HepG2 (cell line): Measurements from ENCODE around the gene ATP6V1C2. TPM values are rescaled to one million over a fixed set of nuclear protein-coding genes. Genes with fewer than 3 reads are reported as not detected.

ENCODE experiments used
- ATRX ChIP-seq: sonication (generic); formaldehyde crosslinking; IDR thresholded peaks from 2 replicates; pipeline ENCODE4 v1.4.0; 2020; ENCODE audit warnings: missing genetic modification reagents, borderline replicate concordance
- CAMTA2 ChIP-seq: sonication (generic); formaldehyde crosslinking; IDR thresholded peaks from 2 replicates; pipeline ENCODE4 v1.4.0; 2020; ENCODE audit warnings: mild to moderate bottlenecking, missing genetic modification reagents, borderline replicate concordance
- FOXC1 ChIP-seq: sonication (generic); formaldehyde crosslinking; IDR thresholded peaks from 2 replicates; pipeline ENCODE4 v1.8.0; 2022; ENCODE audit warnings: mild to moderate bottlenecking, missing genetic modification reagents, borderline replicate concordance
- HNF1A ChIP-seq, 2 experiments: sonication (generic) in 1 of 2; formaldehyde crosslinking in 1 of 2; IDR thresholded peaks; 2 replicates each; pipeline versions ENCODE4 v1.4.0 to v1.6.1; 2016 to 2020; ENCODE audit warnings: borderline replicate concordance in 1 of 2, low read depth in 1 of 2, mild to moderate bottlenecking in 1 of 2, missing genetic modification reagents in 1 of 2
- HOXA5 ChIP-seq: sonication (generic); formaldehyde crosslinking; IDR thresholded peaks from 2 replicates; pipeline ENCODE4 v1.4.0; 2020; ENCODE audit warnings: missing genetic modification reagents
- SRSF9 ChIP-seq: fragments of 200-400 bp; formaldehyde crosslinking; IDR thresholded peaks from 2 replicates; pipeline ENCODE4 v1.6.1; 2018; ENCODE audit warnings: borderline replicate concordance, mild to moderate bottlenecking, low read depth, low read length; ENCODE audit not compliant: insufficient read depth, poor library complexity, severe bottlenecking
- ZBTB7A ChIP-seq: sonication (generic); formaldehyde crosslinking; IDR thresholded peaks from 2 replicates; pipeline ENCODE4 v1.8.0; 2022; ENCODE audit warnings: mild to moderate bottlenecking, missing genetic modification reagents
- ZNF318 ChIP-seq: sonication (generic); formaldehyde crosslinking; IDR thresholded peaks from 2 replicates; pipeline ENCODE4 v1.4.0; 2020; ENCODE audit warnings: mild to moderate bottlenecking, missing genetic modification reagents
- ZNF800 ChIP-seq: sonication (generic); formaldehyde crosslinking; IDR thresholded peaks from 2 replicates; pipeline ENCODE4 v1.4.0; 2020; ENCODE audit warnings: missing genetic modification reagents
- ZNF816 ChIP-seq: sonication (generic); formaldehyde crosslinking; IDR thresholded peaks from 2 replicates; pipeline ENCODE4 v1.8.0; 2022; ENCODE audit warnings: missing genetic modification reagents, mild to moderate bottlenecking, borderline replicate concordance
- ZSCAN12 ChIP-seq: sonication (generic); formaldehyde crosslinking; IDR thresholded peaks from 2 replicates; pipeline ENCODE4 v1.9.0; 2021; ENCODE audit warnings: mild to moderate bottlenecking, missing genetic modification reagents
- polyA plus RNA-seq, 8 experiments: library from polyadenylated mRNA; depleted of rRNA in 3 of 8; stranded (reverse) in 7 of 8; unstranded in 1 of 8; fragments of >200 nt; fragmentation: Illumina TruSeq in 4 of 8; extraction: Trizol in 4 of 8; gene quantifications; 2 replicates each; pipeline versions ENCODE4 v1.2.1 to v1.2.3, GENCODE V29; 2011 to 2016; ENCODE audit warnings: low read depth in 4 of 8, missing spikeins in 1 of 8, mixed read lengths in 1 of 8; ENCODE audit not compliant: insufficient read depth in 1 of 8
- total RNA-seq, 5 experiments: library from RNA; depleted of rRNA; stranded (reverse); fragments of >200 nt; fragmentation: Illumina TruSeq; extraction: Trizol; gene quantifications; 2 replicates each; pipeline ENCODE4 v1.2.3, GENCODE V29; 2016; ENCODE audit warnings: low read depth in 1 of 5

ATP6V1C2 gene
- total and polyA plus RNA-seq, 2 of the 13 experiments (the other 11 are each of a cell fraction or from before 2014, with no cell fraction given), result 0.04 to 0.29 TPM

- TF ChIP-seq ZNF318 (CRISPR knock-in tag) (no peak; the same call in 1 of the 2 replicates), ZNF800 (0 out of 2 replicates have a peak, but pooled peaks have one; percentile 37), SRSF9 (no peak), HNF1A (IDR thresholded peaks at IDR 0.05; ENCODE audit: low read depth) (no peak), HNF1A (CRISPR knock-in tag; IDR thresholded peaks at IDR 0.05; ENCODE audit: borderline replicate concordance) (no peak), HOXA5 (CRISPR knock-in tag) (no peak), ZNF816 (CRISPR knock-in tag) (no peak), ATRX (CRISPR knock-in tag) (no peak), ZSCAN12 (no peak), ZBTB7A (CRISPR knock-in tag) (no peak), FOXC1 (peak; percentile 68; the same call in 1 of the 2 replicates), CAMTA2 (CRISPR knock-in tag) (0 out of 2 replicates have a peak, but pooled peaks have one; percentile 35)
Observed at GRCh38 chr2:10814571-10815331, 93.3 kb downstream of the ATP6V1C2 start (continued).
